IMR-90 (cell line): ENCODE data around the gene PCGF5. TPM values are rescaled to one million over a fixed set of nuclear protein-coding genes. Genes with fewer than 3 reads are reported as not detected.

ENCODE experiments used
- ATAC-seq: fragments of 200-7000 bp; cut with Tn5 transposase; 2 replicates; pipeline ENCODE4 v1.9.1; 2020; ENCODE audit warnings: low read depth, mild to moderate bottlenecking, moderate library complexity
- BruUV-seq: library from RNA; stranded (reverse); fragments of 400-500 nt; replicated peaks from 2 replicates; lab custom pipeline; 2021; lab: Mats Ljungman, UMichigan
- CTCF ChIA-PET: fragments of 300-600 bp; formaldehyde crosslinking; extraction: SDS; loops from one replicate; lab custom pipeline; 2021; ENCODE audit warnings: antibody characterized with exemption; lab: Yijun Ruan, JAX
- POLR2A ChIA-PET: fragments of 300-600 bp; sonication (Branson Sonifier 250); formaldehyde crosslinking; loops from one replicate; lab custom pipeline; 2022; ENCODE audit warnings: antibody characterized with exemption; ENCODE audit not compliant: unreplicated experiment; lab: Charles Lee
- DNase-seq: peaks from one replicate; pipeline ENCODE4 v3.0.0; 2013
- H2AFZ ChIP-seq: replicated peaks from 2 replicates; pipeline ENCODE3; 2013; ENCODE audit warnings: low read length, mild to moderate bottlenecking; ENCODE audit not compliant: poor library complexity
- H2AK5ac ChIP-seq: 2 replicates; pipeline ENCODE4 v1.6.1; 2013; ENCODE audit warnings: low read depth, low read length, inconsistent platforms
- H2AK9ac ChIP-seq: replicated peaks from 2 replicates; pipeline ENCODE3; 2013; ENCODE audit warnings: mild to moderate bottlenecking, low read depth, low read length, moderate library complexity; ENCODE audit not compliant: poor library complexity
- H2BK120ac ChIP-seq: 2 replicates; pipeline ENCODE4 v1.6.1; 2013; ENCODE audit warnings: low read depth, low read length, inconsistent platforms
- H2BK15ac ChIP-seq: 3 replicates; pipeline ENCODE4 v1.6.1; 2013; ENCODE audit warnings: low read depth, low read length, inconsistent platforms
- H2BK20ac ChIP-seq: 2 replicates; pipeline ENCODE4 v1.6.1; 2013; ENCODE audit warnings: low read depth, mild to moderate bottlenecking, inconsistent platforms, low read length, moderate library complexity
- H2BK5ac ChIP-seq: 2 replicates; pipeline ENCODE4 v1.6.1; 2013; ENCODE audit warnings: mild to moderate bottlenecking, low read depth, low read length, inconsistent platforms; ENCODE audit not compliant: poor library complexity, severe bottlenecking
- H3K14ac ChIP-seq: replicated peaks from 2 replicates; pipeline ENCODE4 v1.6.1; 2013; ENCODE audit warnings: low read depth, low read length, inconsistent platforms
- H3K18ac ChIP-seq: 2 replicates; pipeline ENCODE4 v1.6.1; 2013; ENCODE audit warnings: low read depth, low read length, control low read depth
- H3K23ac ChIP-seq: 2 replicates; pipeline ENCODE4 v1.6.1; 2013; ENCODE audit warnings: low read depth, low read length, inconsistent platforms
- H3K27ac ChIP-seq: 2 replicates; pipeline ENCODE4 v1.5.1; 2013; ENCODE audit warnings: mild to moderate bottlenecking, control low read depth, low read length; ENCODE audit not compliant: insufficient read depth
- H3K27me3 ChIP-seq: 2 replicates; pipeline ENCODE4 v1.6.1; 2013; ENCODE audit warnings: low read length; ENCODE audit not compliant: control insufficient read depth, insufficient read depth
- H3K36me3 ChIP-seq: 2 replicates; pipeline ENCODE4 v1.6.1; 2013; ENCODE audit warnings: low read length, mixed read lengths; ENCODE audit not compliant: control insufficient read depth, insufficient read depth
- H3K4ac ChIP-seq: 2 replicates; pipeline ENCODE4 v1.6.1; 2013; ENCODE audit warnings: low read depth, low read length, inconsistent platforms
- H3K4me1 ChIP-seq: 2 replicates; pipeline ENCODE4 v1.6.1; 2013; ENCODE audit warnings: low read length, mixed read lengths; ENCODE audit not compliant: control insufficient read depth, insufficient read depth
- H3K4me2 ChIP-seq: 2 replicates; pipeline ENCODE4 v1.6.1; 2013; ENCODE audit warnings: low read depth, mild to moderate bottlenecking, control low read depth, low read length, moderate library complexity
- H3K4me3 ChIP-seq: 2 replicates; pipeline ENCODE4 v1.5.1; 2013; ENCODE audit warnings: low read depth, mild to moderate bottlenecking, control low read depth, low read length, moderate library complexity; ENCODE audit not compliant: insufficient read depth
- H3K56ac ChIP-seq: 2 replicates; pipeline ENCODE4 v1.6.1; 2013; ENCODE audit warnings: low read length, inconsistent platforms; ENCODE audit not compliant: insufficient read depth; ENCODE audit errors: extremely low read depth
- H3K79me1 ChIP-seq, 2 experiments: 2 replicates each; pipeline ENCODE4 v1.6.1; 2013; ENCODE audit warnings: low read length in 2 of 2, inconsistent platforms in 1 of 2, low read depth in 1 of 2
- H3K9ac ChIP-seq: 2 replicates; pipeline ENCODE4 v1.6.1; 2013; ENCODE audit warnings: low read depth, low read length, control low read depth
- H3K9me1 ChIP-seq: 2 replicates; pipeline ENCODE4 v1.6.1; 2013; ENCODE audit warnings: low read length, inconsistent platforms; ENCODE audit not compliant: insufficient read depth
- H3K9me3 ChIP-seq: 2 replicates; pipeline ENCODE4 v1.6.1; 2013; ENCODE audit warnings: low read length; ENCODE audit not compliant: control insufficient read depth, insufficient read depth
- H4K20me1 ChIP-seq: 2 replicates; pipeline ENCODE4 v1.6.1; 2013; ENCODE audit warnings: low read length, inconsistent platforms; ENCODE audit not compliant: insufficient read depth
- H4K5ac ChIP-seq: 2 replicates; pipeline ENCODE4 v1.6.1; 2013; ENCODE audit warnings: mild to moderate bottlenecking, low read depth, low read length, control low read depth
- H4K8ac ChIP-seq, 2 experiments: 2 replicates each; pipeline ENCODE4 v1.6.1; 2013; ENCODE audit warnings: low read depth in 2 of 2, low read length in 2 of 2, control low read depth in 1 of 2, inconsistent platforms in 1 of 2
- H4K91ac ChIP-seq: 2 replicates; pipeline ENCODE4 v1.6.1; 2013; ENCODE audit warnings: low read depth, low read length, inconsistent platforms; ENCODE audit not compliant: insufficient read depth
- BHLHE40 ChIP-seq: fragments of 150-350 bp; IDR thresholded peaks from 2 replicates; pipeline ENCODE4 v1.6.1; 2016; ENCODE audit warnings: mild to moderate bottlenecking, low read depth, low read length
- CEBPB ChIP-seq: IDR thresholded peaks from 2 replicates; pipeline ENCODE4 v1.6.1; 2012; ENCODE audit warnings: low read depth, low read length, improper control_type of control experiment
- MAFK ChIP-seq: IDR thresholded peaks from 2 replicates; pipeline ENCODE4 v1.6.1; 2012; ENCODE audit warnings: low read depth, low read length, improper control_type of control experiment
- MAZ ChIP-seq: IDR thresholded peaks from 2 replicates; pipeline ENCODE4 v1.6.1; 2012; ENCODE audit warnings: low read depth, mild to moderate bottlenecking, low read length, improper control_type of control experiment, moderate library complexity, borderline replicate concordance
- NFE2L2 ChIP-seq: fragments of 150-350 bp; IDR thresholded peaks from 2 replicates; pipeline ENCODE4 v1.6.1; 2016; ENCODE audit warnings: low read depth, mild to moderate bottlenecking, low read length
- POLR2A ChIP-seq: IDR thresholded peaks from 2 replicates; pipeline ENCODE4 v1.6.1; 2012; ENCODE audit warnings: mild to moderate bottlenecking, low read depth, low read length
- RAD21 ChIP-seq: IDR thresholded peaks from 2 replicates; pipeline ENCODE4 v1.6.1; 2012; ENCODE audit warnings: low read length, improper control_type of control experiment
- RFX5 ChIP-seq: IDR thresholded peaks from 2 replicates; pipeline ENCODE4 v1.8.0; 2012; ENCODE audit warnings: low read depth, mild to moderate bottlenecking, low read length, moderate library complexity
- SMC3 ChIP-seq: fragments of 150-350 bp; IDR thresholded peaks from 2 replicates; pipeline ENCODE4 v1.6.1; 2016; ENCODE audit warnings: low read depth, mild to moderate bottlenecking, antibody characterized with exemption, low read length, moderate library complexity
- WGBS, 2 experiments: methylation state at CpG; one replicate each; pipeline versions ENCODE4 v1.1.5 to v1.1.7; 2013; ENCODE audit warnings: missing lambda C conversion rate in 2 of 2; ENCODE audit not compliant: insufficient read length in 1 of 2; ENCODE audit errors: extremely low coverage in 2 of 2; 5-methylcytosine and 5-hydroxymethylcytosine counted together
- dilution Hi-C: fragments of 300-500 bp; cut with HindIII; formaldehyde crosslinking; loops from one replicate; pipeline ENCODE4 v1.14.3; 2018; ENCODE audit warnings: low sequenced_read_pairs; ENCODE audit not compliant: unreplicated experiment
- in situ Hi-C: fragments of 300-500 bp; cut with MboI; formaldehyde crosslinking; loops from 3 replicates; pipeline ENCODE4 v1.14.3; 2019; ENCODE audit warnings: low sequenced_read_pairs, inconsistent platforms, mixed read lengths
- intact Hi-C: fragments of 100-400 bp; cut with micrococcal nuclease; formaldehyde crosslinking; loops from 2 replicates; pipeline ENCODE4 v1.10.0; 2022
- polyA plus RNA-seq, 3 experiments: library from polyadenylated mRNA; depleted of rRNA; stranded (reverse); fragments of >200 nt; gene quantifications; 2 replicates each; pipeline ENCODE4 v1.2.3, GENCODE V29; 2012; ENCODE audit warnings: low replicate concordance in 1 of 3
- total RNA-seq: library from RNA; depleted of rRNA; stranded (reverse); fragments of >200 nt; gene quantifications from 2 replicates; pipeline ENCODE4 v1.2.3, GENCODE V29; 2012
- TF ChIP-seq, protein P1 (sequence below): conservative IDR thresholded peaks from 2 replicates; pipeline ENCODE4 v1.5.1; 2012; ENCODE audit warnings: mild to moderate bottlenecking, low read depth, low read length, improper control_type of control experiment
- TF ChIP-seq, protein P2 (sequence below): fragments of 150-350 bp; IDR thresholded peaks from 2 replicates; pipeline ENCODE4 v1.6.1; 2016; ENCODE audit warnings: low read depth, mild to moderate bottlenecking, low read length, moderate library complexity, borderline replicate concordance

The PCGF5 gene
- total and polyA plus RNA-seq, 2 of the 4 experiments (the other 2 are of a cell fraction), result 9.0 to 18.1 TPM

DNA sequence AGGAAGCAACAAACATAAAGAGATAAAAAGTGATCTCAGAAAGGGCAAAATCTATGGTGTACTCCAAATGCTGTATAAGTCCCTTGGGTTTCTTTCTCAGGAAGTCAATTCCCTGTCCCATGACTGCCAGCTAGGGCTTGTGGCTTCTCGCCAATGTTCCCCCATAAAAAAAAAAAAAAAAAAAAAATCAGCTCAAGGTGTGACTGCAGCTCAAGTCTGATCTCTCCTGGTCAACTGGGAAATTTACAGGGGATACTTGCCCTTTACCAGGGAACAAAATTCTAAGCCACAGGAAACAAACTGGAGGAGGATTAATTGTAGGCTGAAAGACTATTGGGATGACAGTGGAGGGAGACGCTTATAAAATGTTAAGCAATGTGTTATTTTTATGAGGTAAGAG is 76.0 kb downstream of the PCGF5 start:
- no peak for DNase-seq
- in situ Hi-C loops (loop anchor here (5.0 to 10.0 kb wide), 3 partner anchors 91 to 618 kb away; partner anchors contain the start of gene PPP1R3C), intact Hi-C loops (loop anchor here (10.0 kb wide), 2 partner anchors 198 to 528 kb away; no protein-coding TSS in a partner anchor)

More for the DNA sequence above, 76.0 kb downstream of the PCGF5 start:
- Histone ChIP-seq H3K27ac (no peak overlapping the region), H2AK9ac (no peak overlapping the region), H3K18ac (no peak overlapping the region), H3K4me1 (peaks cover 6% of the 10 kb centered on the region), H2AFZ (no peak overlapping the region), H3K27me3 (no peaks in the 10 kb centered on the region), H3K4me2 (no peak overlapping the region), H3K9me3 (no peaks in the 10 kb centered on the region), H4K5ac (no peak overlapping the region), H3K4me3 (no peak overlapping the region), H2BK5ac (no peak overlapping the region), H3K79me1 (no peaks in the 10 kb centered on the region), H4K8ac (no peak overlapping the region), H3K36me3 (no peaks in the 10 kb centered on the region), H2BK20ac (no peak overlapping the region), H3K4ac (no peak overlapping the region), H3K14ac (no peak overlapping the region), H2AK5ac (no peak overlapping the region), H3K23ac (no peak overlapping the region), H3K56ac (no peak overlapping the region), H4K91ac (no peak overlapping the region), H2BK120ac (no peak overlapping the region), H3K9me1 (no peaks in the 10 kb centered on the region; the same call in 1 of the 2 replicates), H2BK15ac (no peak overlapping the region), H3K9ac (no peak overlapping the region), H4K20me1 (no peaks in the 10 kb centered on the region)
- no CpG with 5 or more reads among the region's 2 CpGs for WGBS, 2 experiments
- no peak for ATAC-seq
- dilution Hi-C loops, result no loop called here
- BruUV-seq, result no TSS peak
- POLR2A ChIA-PET, result no interaction called here
- TF ChIP-seq BHLHE40 (no peak), RAD21 (peak; percentile 37), SMC3 (peak; percentile 35; the same call in 1 of the 2 replicates), CEBPB (no peak), MAFK (no peak), NFE2L2 (no peak), RFX5 (no peak), POLR2A (no peak), MAZ (no peak)
- TF ChIP-seq, protein P1, sequence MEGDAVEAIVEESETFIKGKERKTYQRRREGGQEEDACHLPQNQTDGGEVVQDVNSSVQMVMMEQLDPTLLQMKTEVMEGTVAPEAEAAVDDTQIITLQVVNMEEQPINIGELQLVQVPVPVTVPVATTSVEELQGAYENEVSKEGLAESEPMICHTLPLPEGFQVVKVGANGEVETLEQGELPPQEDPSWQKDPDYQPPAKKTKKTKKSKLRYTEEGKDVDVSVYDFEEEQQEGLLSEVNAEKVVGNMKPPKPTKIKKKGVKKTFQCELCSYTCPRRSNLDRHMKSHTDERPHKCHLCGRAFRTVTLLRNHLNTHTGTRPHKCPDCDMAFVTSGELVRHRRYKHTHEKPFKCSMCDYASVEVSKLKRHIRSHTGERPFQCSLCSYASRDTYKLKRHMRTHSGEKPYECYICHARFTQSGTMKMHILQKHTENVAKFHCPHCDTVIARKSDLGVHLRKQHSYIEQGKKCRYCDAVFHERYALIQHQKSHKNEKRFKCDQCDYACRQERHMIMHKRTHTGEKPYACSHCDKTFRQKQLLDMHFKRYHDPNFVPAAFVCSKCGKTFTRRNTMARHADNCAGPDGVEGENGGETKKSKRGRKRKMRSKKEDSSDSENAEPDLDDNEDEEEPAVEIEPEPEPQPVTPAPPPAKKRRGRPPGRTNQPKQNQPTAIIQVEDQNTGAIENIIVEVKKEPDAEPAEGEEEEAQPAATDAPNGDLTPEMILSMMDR, result peak; percentile 36
- TF ChIP-seq, protein P2, sequence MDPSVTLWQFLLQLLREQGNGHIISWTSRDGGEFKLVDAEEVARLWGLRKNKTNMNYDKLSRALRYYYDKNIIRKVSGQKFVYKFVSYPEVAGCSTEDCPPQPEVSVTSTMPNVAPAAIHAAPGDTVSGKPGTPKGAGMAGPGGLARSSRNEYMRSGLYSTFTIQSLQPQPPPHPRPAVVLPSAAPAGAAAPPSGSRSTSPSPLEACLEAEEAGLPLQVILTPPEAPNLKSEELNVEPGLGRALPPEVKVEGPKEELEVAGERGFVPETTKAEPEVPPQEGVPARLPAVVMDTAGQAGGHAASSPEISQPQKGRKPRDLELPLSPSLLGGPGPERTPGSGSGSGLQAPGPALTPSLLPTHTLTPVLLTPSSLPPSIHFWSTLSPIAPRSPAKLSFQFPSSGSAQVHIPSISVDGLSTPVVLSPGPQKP, result no peak
- CTCF ChIA-PET, result interaction anchor here (0.8 to 0.9 kb wide), 2 partner anchors 359 to 417 kb away, joined by 3 read pairs; no protein-coding TSS in a partner anchor
